GM21381 (cell line): Measurements from ENCODE around the gene SLC12A1.

Experiments
- ATAC-seq: cut with Tn5 transposase; IDR thresholded peaks from one replicate; pipeline ENCODE4 v1.9.1; 2021; ENCODE audit warnings: mild to moderate bottlenecking, moderate library complexity; ENCODE audit not compliant: unreplicated experiment

SLC12A1 gene

DNA sequence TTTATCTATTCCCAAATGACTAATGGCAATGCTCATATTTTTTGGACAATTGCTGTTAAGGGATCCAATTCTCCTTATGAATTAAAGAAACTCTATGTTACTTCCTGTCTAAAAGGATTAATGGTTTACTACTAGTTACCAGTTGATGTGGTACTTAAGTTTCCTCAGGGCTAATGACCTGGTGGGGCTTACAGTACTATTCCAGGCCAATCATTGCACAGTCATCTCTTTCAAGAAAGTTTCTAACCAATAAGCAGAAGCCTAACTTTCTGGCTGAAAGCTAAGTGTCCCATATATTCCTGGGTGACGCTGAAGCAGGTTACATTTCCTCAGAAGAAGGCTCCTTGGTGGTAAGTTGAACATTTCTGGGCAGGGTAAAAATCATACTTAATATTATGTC lies at the start of gene SLC12A1:
Gene SLC12A1, plus strand, starts transcription at position 322 of the 400 bp plus-strand sequence. CDS start 1,418 bp downstream, outside the sequence.
- no peak for ATAC-seq

GRCh38 chr15:48168616-48169015 lies 37.5 kb upstream of the SLC12A1 start:
- no peak for ATAC-seq

DNA sequence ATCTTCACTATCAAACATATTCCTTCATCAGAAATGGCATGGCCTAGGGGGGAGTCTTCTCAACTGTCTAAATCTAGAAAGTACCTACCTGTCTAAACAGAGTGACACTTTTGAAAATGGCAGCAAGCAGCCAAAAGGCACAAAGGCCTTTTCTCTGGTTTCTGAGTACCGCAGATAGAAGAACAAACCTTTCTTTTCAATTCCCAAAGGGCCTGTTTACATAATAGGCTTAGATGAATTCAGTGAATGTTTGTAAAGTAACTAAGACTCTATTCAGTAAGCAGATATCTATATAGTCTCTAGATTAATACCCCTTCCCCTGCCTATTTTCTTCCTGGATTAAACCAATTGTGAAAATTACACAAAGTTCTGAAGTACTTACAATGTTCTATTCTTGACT lies 35.1 kb upstream of the SLC12A1 start:
- no peak for ATAC-seq

- ATAC-seq: no peak
Observed at GRCh38 chr15:48175126-48175525, 31.0 kb upstream of the SLC12A1 start.

- ATAC-seq: no peak
Observed at GRCh38 chr15:48176112-48176511, 30.0 kb upstream of the SLC12A1 start.

GRCh38 chr15:48176957-48177356 lies 29.1 kb upstream of the SLC12A1 start:
- no peak for ATAC-seq

DNA sequence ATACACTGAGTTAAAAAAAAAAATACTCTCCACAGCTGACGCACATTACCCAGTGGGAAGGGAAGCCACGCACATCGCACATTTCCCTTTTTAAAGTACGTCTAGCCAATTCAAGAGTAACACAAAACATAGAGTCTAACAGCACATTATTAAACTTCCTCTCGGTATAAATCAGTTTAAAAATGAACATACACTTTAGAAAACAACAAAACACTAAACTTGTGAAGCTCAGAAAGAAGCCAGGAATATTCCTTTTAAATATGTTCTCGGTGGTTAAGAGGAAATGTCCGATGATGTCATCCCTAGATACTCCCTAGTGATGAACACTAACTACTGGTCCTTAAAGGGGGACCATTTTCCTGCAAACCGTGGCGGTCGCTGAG lies 28.7 kb upstream of the SLC12A1 start:
- peak; percentile 50 for ATAC-seq

DNA sequence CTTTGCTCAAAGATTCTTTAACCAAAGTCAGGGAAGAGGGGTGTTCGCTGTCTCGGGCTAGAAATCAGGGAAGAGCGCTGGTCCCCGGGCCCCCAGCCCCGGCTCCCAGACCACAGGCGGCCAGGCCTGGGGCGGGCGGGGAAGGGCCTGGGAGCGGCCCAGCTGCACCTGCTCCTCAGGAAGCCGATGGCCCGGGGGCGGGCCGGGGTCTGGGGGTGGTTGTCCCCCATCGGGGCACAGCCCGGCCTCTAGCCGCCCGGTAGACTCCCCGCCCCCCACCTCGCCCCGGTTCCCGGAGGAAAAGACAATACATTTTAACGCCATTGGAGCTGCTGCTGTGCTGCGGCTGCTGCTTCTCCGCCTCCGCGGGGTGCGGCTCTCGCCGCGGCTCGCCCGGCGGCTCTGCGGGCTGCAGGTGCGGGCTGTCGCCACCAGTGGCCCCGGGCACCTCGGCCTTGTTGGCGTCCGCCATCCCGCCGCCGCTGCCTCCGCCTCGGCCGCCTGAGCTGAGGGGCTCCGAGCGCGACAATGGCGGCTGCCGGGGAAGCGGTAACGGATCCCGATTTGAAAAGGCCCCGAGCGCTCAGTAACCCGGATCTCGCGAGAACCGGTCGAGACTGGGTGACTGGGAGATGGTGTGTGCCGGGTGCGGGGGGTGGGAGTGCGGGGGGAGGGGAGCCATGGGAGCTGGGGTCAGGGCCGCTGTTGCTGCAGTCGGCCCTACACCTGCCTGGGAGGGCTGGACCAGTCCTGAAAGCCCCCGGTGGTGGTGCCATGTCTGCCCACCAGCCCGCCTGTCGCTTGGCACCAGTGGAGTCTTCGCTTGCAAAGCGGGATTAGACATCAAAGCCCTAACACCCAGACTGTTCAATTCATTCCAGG lies 28.1 kb upstream of the SLC12A1 start, which contains the start of gene MYEF2:
Gene MYEF2, minus strand, starts transcription at position 530 of the 882 bp plus-strand sequence. Its CDS starts 58 bp downstream, at position 472.
- ATAC-seq: peak; percentile 72

GRCh38 chr15:48178648-48178931 lies 27.5 kb upstream of the SLC12A1 start:
- ATAC-seq: no peak

GRCh38 chr15:48182749-48183148 lies 23.4 kb upstream of the SLC12A1 start:
- ATAC-seq: no peak

DNA sequence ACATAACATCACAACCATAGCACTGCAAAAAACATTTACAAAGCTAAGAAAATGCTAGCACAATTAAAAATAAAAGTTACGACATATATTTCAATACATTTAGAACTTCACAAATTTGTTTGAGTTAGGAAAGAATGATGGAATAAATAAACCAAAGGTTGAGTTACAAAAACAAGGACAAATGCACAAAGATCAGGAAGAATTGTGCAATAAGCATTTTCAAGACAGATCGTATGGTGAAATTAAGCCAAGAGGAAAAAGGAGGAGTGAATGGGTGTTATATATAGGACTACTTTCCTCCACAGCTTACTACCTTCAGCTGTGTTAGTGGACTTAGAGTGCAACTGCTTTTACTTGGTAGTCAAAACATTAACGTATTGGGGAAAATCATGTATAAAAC lies 20.6 kb upstream of the SLC12A1 start:
- no peak for ATAC-seq

GRCh38 chr15:48186271-48186670 lies 19.8 kb upstream of the SLC12A1 start:
- no peak for ATAC-seq

GRCh38 chr15:48190932-48191573 lies 15.0 kb upstream of the SLC12A1 start:
- ATAC-seq: no peak

GRCh38 chr15:48191574-48192225 lies 14.4 kb upstream of the SLC12A1 start, which contains the start of gene CTXN2:
Gene CTXN2 (plus strand): TSS chr15:48191665. CDS start chr15:48201301, 9,636 bp downstream.
- no peak for ATAC-seq

DNA sequence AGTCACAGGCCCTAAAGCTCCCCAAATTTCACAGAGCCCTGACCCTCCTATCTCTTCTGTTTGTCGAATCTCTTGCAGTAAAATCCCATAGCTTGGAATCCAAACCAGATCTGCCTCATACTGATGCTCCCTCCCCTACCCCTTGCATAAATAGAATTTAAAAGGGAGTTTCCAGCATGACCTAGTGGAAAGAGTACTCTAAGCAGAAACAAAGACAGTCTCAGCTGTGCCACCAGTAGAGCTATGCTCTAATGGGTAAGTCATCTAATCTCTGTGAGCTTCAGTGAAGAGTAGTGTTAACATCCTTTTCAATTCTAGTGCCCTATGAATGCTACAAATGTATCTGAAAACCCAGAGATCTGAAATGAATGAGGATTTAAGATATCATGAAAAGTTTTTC lies 4.0 kb upstream of the SLC12A1 start:
- ATAC-seq: no peak

DNA sequence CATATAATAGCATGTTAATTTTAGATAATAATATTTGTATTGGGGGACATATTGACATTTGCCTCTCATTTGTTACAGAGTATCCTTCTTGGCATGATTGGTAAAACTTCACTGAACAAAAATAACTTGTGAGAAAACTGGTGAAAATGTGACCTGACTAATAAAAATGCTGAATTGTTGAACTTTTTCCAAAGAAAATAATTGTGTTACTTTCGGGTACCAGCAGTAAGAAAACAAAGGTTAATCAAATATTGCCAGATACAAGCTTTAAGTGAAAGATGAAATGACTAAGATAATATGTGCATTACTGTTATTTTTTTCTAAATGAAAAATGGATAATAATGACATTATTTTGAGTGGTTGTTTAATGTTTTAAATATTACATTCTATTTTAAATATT lies 15.2 kb downstream of the SLC12A1 start:
- ATAC-seq: no peak

DNA sequence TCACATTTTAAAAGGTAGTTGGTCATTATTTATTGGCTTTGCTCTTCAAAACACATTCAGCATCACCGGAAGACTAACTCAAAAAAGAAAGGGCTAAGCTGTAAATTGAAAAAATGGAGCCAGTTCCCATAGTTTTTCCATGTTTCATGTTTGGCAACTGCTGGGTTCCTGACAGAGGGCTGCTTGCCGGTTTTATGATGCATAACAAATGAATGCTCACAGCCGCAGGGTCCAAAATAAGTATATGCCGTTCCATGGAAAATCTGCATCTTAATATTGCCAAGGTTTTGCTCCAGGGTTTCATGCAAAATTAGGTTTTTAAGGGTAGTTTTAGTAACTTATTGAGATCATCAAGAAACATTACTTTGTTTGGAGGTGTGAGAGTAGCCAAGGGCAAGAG lies 15.8 kb downstream of the SLC12A1 start:
- no peak for ATAC-seq

GRCh38 chr15:48222627-48223026 lies 16.5 kb downstream of the SLC12A1 start:
- no peak for ATAC-seq

DNA sequence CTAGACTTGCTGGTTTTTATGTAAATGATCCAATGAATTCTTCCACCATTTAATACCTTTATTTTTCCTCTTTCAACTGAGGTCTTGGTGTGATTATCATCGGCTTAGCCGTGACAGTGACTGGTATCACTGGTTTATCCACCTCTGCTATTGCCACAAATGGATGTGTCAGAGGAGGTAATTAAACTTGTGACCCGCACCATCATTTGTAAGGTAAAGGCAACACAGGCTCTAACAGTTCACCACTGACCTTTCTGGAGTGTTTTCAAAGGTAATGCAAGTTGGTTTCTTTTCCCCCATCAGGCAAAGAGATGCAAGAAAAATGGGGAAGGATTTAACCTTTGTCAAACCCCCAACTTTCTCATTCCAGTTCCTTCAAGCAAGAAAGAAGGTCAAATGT lies 19.7 kb downstream of the SLC12A1 start:
- ATAC-seq: no peak

- ATAC-seq: no peak
Observed at GRCh38 chr15:48230498-48230897, 24.4 kb downstream of the SLC12A1 start.

- ATAC-seq: no peak
Observed at GRCh38 chr15:48233246-48233645, 27.1 kb downstream of the SLC12A1 start.

DNA sequence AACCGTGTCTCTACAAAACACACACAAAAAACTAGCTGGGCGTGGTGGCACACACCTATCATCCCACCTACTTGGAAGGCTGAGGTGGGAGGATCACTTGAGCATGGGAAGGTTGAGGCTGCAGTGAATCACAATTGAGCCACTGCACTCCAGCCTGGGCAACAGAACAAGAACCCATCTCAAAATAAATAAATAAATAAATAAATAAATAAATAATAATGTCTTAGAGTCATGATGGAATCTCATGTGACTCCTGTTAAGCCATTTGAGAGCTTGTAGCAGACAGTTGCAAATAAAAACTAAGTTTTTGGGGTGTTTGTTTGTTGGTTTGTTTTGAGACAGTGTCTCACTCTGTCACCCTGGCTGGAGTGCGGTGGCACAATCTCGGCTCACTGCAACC lies 33.2 kb downstream of the SLC12A1 start:
- ATAC-seq: no peak
